Glomerular endothelial cell (primary cell): ENCODE results near the gene AUTS2. TPM values are rescaled to one million over a fixed set of nuclear protein-coding genes. Genes with fewer than 3 reads are reported as not detected.
"Not testable (repeated sequence)": the region's sequence is repeated elsewhere in the genome, so short reads cannot be mapped to it uniquely, and the experiment has no call there.

Experiments used
- DNase-seq: peaks from one replicate; pipeline ENCODE4 v3.0.0-alpha.2; 2011; ENCODE audit warnings: low read depth, low spot score; ENCODE audit errors: extremely low read depth
- total RNA-seq: library from RNA; depleted of rRNA; stranded (reverse); fragments of >200 nt; gene quantifications from 2 replicates; pipeline ENCODE4 v1.2.3, GENCODE V29; 2015

AUTS2 gene
- total RNA-seq, 1 donor from 2014 or later = 24.8 TPM

GRCh38 chr7:70263471-70264255, 665.4 kb downstream of the AUTS2 start:
- no peak for DNase-seq

GRCh38 chr7:70266186-70266585, 667.9 kb downstream of the AUTS2 start:
- DNase-seq = no peak

GRCh38 chr7:70267381-70268120, 669.3 kb downstream of the AUTS2 start:
- DNase-seq = no peak

GRCh38 chr7:70268179-70268578, 669.9 kb downstream of the AUTS2 start:
- no peak for DNase-seq

- DNase-seq = no peak
Observed at GRCh38 chr7:70270149-70270548, 671.9 kb downstream of the AUTS2 start.

- DNase-seq = no peak
Observed at GRCh38 chr7:70271617-70272081, 673.4 kb downstream of the AUTS2 start.

- not testable (repeated sequence) for DNase-seq
Observed at GRCh38 chr7:70275570-70275969, 677.3 kb downstream of the AUTS2 start.

- no peak for DNase-seq
Observed at GRCh38 chr7:70285187-70285586, 686.9 kb downstream of the AUTS2 start.

GRCh38 chr7:70285854-70286253, 687.6 kb downstream of the AUTS2 start:
- DNase-seq = no peak

GRCh38 chr7:70288781-70289456, 690.6 kb downstream of the AUTS2 start:
- DNase-seq = no peak

GRCh38 chr7:70292716-70293115, 694.4 kb downstream of the AUTS2 start:
- DNase-seq = no peak

GRCh38 chr7:70294211-70294911, 696.1 kb downstream of the AUTS2 start:
- no peak for DNase-seq

- no peak for DNase-seq
Observed at GRCh38 chr7:70298780-70299471, 700.7 kb downstream of the AUTS2 start.

GRCh38 chr7:70299472-70299807, 701.2 kb downstream of the AUTS2 start:
- no peak for DNase-seq

- no peak for DNase-seq
Observed at GRCh38 chr7:70301673-70302185, 703.5 kb downstream of the AUTS2 start.

- DNase-seq = no peak
Observed at GRCh38 chr7:70303309-70303708, 705.0 kb downstream of the AUTS2 start.

- no peak for DNase-seq
Observed at GRCh38 chr7:70303780-70304179, 705.5 kb downstream of the AUTS2 start.

GRCh38 chr7:70306173-70306572, 707.9 kb downstream of the AUTS2 start:
- no peak for DNase-seq

GRCh38 chr7:70307544-70308106, 709.4 kb downstream of the AUTS2 start:
- no peak for DNase-seq

GRCh38 chr7:70312336-70312735, 714.1 kb downstream of the AUTS2 start:
- DNase-seq = no peak
